HG03575 (cell line): ENCODE results near the gene MAP4K5.

Experiments
- ATAC-seq: cut with Tn5 transposase; IDR thresholded peaks from one replicate; pipeline ENCODE4 v1.9.1; 2021; ENCODE audit not compliant: unreplicated experiment, insufficient number of reproducible peaks, low FRiP score; ENCODE audit errors: extremely low read depth

The MAP4K5 gene

DNA sequence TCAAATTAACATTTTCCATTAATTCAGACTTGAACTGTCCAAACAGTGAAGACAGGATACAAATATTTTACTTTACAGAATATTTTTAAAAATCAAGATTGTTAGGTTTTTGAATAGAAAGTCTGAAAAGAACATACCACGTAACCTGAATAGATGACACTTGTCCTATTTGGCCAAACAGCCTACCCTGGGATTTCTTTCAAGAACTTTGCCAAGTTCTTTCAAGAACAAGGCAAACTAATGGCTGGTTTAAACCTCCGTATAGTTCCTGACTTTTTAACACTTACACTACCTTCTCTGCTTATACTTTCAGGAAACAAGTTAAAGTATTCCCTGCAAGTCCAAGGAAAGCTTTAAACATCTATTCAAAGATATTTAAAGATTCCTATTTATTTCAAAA is 35.0 kb downstream of the MAP4K5 start:
- ATAC-seq: no peak

GRCh38 chr14:50489851-50490250 is 42.5 kb downstream of the MAP4K5 start:
- ATAC-seq: no peak

- no peak for ATAC-seq
Observed at GRCh38 chr14:50488521-50488920, 43.8 kb downstream of the MAP4K5 start.

DNA sequence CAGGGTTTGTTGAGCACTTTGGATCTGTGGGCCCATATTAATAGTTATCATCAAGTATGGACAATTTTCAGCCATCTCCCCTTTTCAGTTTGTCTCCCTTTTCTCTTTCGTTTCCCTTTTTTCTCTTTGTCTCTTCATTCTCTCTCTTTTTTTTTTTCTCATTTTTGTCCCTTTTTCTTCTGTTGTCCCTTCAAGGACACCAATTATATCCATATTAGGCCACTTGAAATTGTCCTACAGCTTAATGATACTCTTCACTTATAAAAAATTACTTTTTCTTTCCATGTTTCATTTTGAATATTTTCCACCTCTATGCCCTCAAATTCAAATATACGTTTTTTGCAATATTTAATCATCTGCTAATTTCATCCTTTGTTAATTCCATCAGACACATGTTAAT is 53.3 kb downstream of the MAP4K5 start:
- ATAC-seq: no peak

DNA sequence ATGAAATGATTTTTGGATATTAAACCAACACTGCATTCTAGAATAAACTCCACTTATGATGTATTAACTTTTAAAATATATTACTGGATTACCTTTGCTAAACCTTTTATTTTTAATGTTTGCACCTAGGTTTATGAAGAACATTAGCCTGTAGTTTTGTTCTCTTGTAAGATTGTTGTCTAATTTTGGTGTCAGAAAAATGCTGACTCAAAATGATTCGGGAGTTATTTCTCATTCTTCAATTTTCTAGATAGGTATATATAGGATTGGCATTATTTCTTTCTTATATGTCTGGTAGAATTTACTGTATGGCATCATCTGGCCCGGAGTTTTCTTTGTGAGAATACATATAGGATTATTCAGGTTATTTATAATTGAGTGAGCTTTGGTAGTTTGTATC is 54.6 kb downstream of the MAP4K5 start:
- ATAC-seq: no peak

DNA sequence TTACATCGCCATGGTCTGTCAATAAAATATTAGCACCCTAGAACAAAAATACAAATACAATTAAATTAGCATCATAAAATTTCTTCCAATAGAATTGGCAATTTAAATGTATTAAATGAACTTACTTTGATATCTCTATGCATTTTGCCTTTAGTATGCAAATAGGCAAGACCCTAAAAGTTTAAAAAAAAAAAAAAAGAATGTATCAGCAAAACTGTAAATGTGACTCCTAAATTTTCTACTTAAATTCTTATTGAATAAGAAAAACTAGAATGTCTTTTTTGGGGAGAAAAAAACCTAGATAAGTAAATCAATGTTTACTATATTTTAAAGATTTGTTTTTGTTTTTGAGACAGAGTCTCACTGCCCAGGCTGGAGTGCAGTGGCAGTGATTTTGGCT is 56.2 kb downstream of the MAP4K5 start:
- no peak for ATAC-seq

DNA sequence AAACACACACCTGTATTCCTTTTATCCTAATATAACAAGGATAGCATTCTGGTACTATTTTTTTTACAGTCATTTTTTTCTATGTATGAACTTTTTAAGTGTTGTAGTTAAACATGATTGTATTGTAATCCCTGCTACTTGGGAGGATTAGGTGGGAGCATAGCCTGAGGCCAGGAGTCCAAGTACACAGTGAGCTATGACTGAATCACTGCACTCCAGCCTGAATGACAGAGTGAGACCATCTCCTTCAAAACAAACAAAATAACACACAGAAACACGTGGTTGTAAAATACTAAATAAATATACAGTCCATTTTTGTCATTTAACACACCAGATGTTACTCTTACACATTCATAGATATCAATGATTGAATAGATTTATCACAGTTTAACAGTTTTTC is 56.9 kb downstream of the MAP4K5 start:
- no peak for ATAC-seq

DNA sequence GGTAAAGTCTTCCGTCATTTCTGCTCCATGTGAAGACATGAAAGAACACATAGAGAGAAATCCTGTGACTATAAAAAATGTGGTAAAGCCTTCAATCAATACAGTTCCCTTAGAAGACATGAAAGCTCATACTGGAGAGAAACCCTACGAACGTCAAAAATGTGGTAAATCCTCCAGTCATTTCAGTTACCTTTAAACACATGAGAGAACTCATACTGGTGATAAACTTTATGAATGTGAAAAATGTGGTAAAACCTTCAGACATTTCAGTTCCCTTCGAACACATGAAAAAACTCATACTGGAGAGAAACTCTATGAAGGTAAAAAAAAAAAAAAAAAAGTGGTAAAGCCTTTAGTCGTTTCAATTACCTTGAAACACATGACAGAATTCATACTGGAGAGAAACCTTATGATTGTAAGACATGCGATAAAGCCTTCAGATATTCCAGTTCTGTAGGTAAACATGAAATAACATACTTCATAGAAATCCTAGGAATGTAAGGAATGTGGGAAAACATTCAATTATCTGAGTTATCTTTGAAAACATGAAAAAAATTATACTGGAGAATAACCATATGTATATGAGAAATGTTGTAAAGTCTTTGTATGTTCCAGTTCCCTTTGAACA is 60.4 kb downstream of the MAP4K5 start:
- ATAC-seq: no peak

- ATAC-seq: no peak
Observed at GRCh38 chr14:50469982-50470381, 62.4 kb downstream of the MAP4K5 start.

DNA sequence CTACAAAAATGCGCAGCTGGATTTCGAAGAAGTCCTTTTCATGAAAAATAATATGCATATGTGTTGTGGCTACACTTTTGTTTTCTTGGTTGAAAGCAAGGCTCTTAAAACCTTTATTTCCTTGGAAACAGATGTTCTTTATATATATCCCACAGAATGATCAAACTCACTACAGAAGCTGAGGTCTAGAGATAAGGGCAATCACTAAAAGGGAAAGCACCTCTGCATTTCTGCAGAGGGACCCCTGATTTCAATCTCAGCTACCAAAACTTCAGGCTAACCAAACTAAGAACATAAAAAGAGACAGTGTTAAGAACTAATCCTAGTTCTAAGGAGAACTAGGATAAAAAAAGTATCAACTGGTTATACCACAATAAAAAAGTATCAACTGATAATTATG is 70.3 kb downstream of the MAP4K5 start:
- no peak for ATAC-seq

GRCh38 chr14:50453869-50454268 is 78.5 kb downstream of the MAP4K5 start:
- ATAC-seq: no peak

- ATAC-seq: no peak
Observed at GRCh38 chr14:50452979-50453705, 79.2 kb downstream of the MAP4K5 start.

GRCh38 chr14:50452296-50452695 is 80.1 kb downstream of the MAP4K5 start:
- no peak for ATAC-seq

DNA sequence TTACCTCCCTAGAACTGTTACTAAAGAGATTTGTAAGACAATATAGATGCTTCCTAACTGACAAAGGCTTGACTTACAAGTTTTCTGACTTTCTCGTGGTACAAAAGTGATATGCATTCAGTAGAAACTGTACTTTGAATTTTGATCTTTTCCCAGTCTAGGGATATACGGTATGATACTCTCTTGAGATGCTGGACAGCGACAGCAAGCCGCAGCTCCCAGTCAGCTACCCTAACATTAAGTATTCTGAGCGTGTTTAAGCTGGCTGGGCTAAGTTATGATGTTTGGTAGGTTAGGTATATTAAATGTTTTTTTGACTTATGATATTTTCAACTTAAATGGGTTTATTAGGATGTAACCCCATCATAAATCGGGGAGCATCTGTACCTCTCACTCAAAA is 80.5 kb downstream of the MAP4K5 start:
- no peak for ATAC-seq

DNA sequence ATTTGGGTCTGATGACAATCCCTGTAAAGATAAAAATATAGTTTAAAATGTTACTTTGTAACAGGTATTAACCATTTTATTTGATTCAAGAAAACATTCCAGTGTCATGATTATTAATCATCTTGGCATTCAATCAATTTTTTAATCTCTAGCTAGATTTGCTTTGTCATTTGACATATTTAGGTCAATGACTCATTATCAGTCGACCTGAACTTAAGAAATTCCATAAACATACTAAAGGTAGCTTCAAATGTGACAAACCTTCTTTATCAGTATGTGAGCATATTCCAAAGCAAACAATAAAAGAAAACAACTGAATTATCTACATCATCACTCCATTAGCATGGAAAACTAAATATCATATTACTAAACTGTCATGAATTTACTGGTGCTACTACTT is 84.9 kb downstream of the MAP4K5 start:
- no peak for ATAC-seq

DNA sequence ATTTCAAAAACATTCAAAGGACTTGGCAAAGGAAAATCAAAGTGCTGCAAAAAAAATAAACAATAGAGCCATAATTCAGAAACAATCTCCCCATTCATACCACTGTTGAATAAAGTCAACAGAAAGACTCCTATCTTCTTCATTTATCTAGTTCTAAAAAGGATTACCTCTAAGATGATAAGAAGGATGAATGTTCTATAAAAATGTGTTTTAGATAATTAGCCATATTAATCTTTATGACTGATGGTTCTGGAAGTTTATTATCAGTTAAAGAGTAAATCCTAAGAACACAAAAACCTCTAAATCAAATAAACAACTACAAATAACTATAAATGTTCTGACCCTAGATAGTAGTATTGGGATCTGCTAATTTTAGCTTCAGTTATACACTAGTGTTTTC is 97.8 kb downstream of the MAP4K5 start:
- ATAC-seq: no peak

- ATAC-seq: no peak
Observed at GRCh38 chr14:50432131-50432530, 100.2 kb downstream of the MAP4K5 start.

DNA sequence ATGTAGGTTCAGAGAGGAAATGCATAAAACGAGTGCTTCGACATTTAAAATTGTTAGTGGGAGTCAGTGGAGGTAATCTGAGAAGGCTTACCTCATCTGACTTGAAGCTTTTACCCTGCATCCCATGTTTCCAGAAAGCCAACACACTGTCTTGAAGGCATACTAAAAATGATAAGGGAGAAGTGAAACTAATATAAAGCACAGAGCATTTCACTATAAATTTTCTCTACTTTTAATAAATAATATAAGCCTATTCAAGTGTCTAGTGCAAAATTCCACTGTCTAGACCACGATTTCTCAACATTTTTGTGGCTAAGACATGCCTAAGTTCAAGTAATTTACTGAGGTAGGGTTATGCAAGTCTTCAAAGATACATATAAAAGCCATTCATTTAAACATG is 106.6 kb downstream of the MAP4K5 start:
- no peak for ATAC-seq

- ATAC-seq: no peak
Observed at GRCh38 chr14:50425105-50425504, 107.3 kb downstream of the MAP4K5 start.

GRCh38 chr14:50423529-50423928 is 108.8 kb downstream of the MAP4K5 start:
- ATAC-seq: no peak

- no peak for ATAC-seq
Observed at GRCh38 chr14:50421499-50421898, 110.9 kb downstream of the MAP4K5 start.
